Spleen (tissue), 11 donors: ENCODE data around the gene ORMDL2. TPM values are rescaled to one million over a fixed set of nuclear protein-coding genes. Genes with fewer than 3 reads are reported as not detected.

Experiments
- DNase-seq: peaks from one replicate; pipeline ENCODE4 v3.0.0-alpha.2; 2020
- H3K27ac ChIP-seq, 8 donors: fragments of 200-600 bp; sonication (generic) in 7 of 8; 1 replicate in 4 of 8; 2 replicates in 4 of 8; pipeline versions ENCODE4 v1.5.0 to v1.8.0; 2016 to 2021; ENCODE audit warnings: inconsistent platforms in 4 of 8, mild to moderate bottlenecking in 4 of 8, moderate library complexity in 1 of 8
- H3K27me3 ChIP-seq, 7 donors: fragments of 200-600 bp; sonication (generic) in 6 of 7; replicated peaks in 1 of 7; 1 replicate in 4 of 7; 2 replicates in 3 of 7; pipeline versions ENCODE4 v1.5.0 to v1.8.0; 2016 to 2021; ENCODE audit warnings: inconsistent platforms in 3 of 7, mild to moderate bottlenecking in 1 of 7
- H3K36me3 ChIP-seq, 6 donors: fragments of 200-600 bp; sonication (generic) in 5 of 6; 1 replicate in 4 of 6; 2 replicates in 2 of 6; pipeline versions ENCODE4 v1.5.0 to v1.8.0; 2016 to 2021; ENCODE audit warnings: inconsistent platforms in 2 of 6
- H3K4me1 ChIP-seq, 6 donors: fragments of 200-600 bp; sonication (generic) in 5 of 6; 1 replicate in 3 of 6; 2 replicates in 3 of 6; pipeline versions ENCODE4 v1.5.0 to v1.8.0; 2016 to 2021; ENCODE audit warnings: inconsistent platforms in 3 of 6
- H3K4me3 ChIP-seq, 8 donors: fragments of 200-600 bp; sonication (generic) in 7 of 8; 1 replicate in 4 of 8; 2 replicates in 4 of 8; pipeline versions ENCODE4 v1.5.0 to v1.8.0; 2016 to 2021; ENCODE audit warnings: inconsistent platforms in 4 of 8, mild to moderate bottlenecking in 4 of 8, moderate library complexity in 2 of 8
- H3K9me3 ChIP-seq, 8 donors: fragments of 200-600 bp; sonication (generic) in 7 of 8; 1 replicate in 4 of 8; 2 replicates in 4 of 8; pipeline versions ENCODE4 v1.5.0 to v1.8.0; 2016 to 2021; ENCODE audit warnings: inconsistent platforms in 4 of 8
- CTCF ChIP-seq, 11 experiments: fragments of 200-600 bp in 7 of 11; fragments of 450-650 bp in 4 of 11; sonication (generic) in 4 of 11; IDR thresholded peaks in 8 of 11; conservative IDR thresholded peaks in 3 of 11; 1 replicate in 7 of 11; 2 replicates in 4 of 11; pipeline versions ENCODE4 v1.4.0 to v1.8.0; 2016 to 2021; ENCODE audit warnings: antibody characterized with exemption in 11 of 11, inconsistent platforms in 4 of 11, mild to moderate bottlenecking in 1 of 11
- POLR2A ChIP-seq, 3 donors: fragments of 450-650 bp; IDR thresholded peaks; one replicate each; pipeline ENCODE4 v1.5.1; 2017; ENCODE audit warnings: antibody characterized with exemption in 3 of 3, mild to moderate bottlenecking in 1 of 3
- POLR2AphosphoS5 ChIP-seq, 3 donors: sonication (generic); formaldehyde crosslinking; IDR thresholded peaks; one replicate each; pipeline ENCODE4 v1.5.1; 2017; ENCODE audit warnings: antibody characterized with exemption in 3 of 3
- WGBS, 5 donors: extraction: QIAGEN DNeasy Blood & Tissue Kit in 3 of 5; methylation state at CpG; one replicate each; pipeline versions ENCODE4 v1.1.5 to v1.1.7; 2013 to 2018; 5-methylcytosine and 5-hydroxymethylcytosine counted together
- intact Hi-C: fragments of 100-400 bp; cut with DNase I; formaldehyde crosslinking; loops from one replicate; pipeline ENCODE4 v1.15.0; 2023; ENCODE audit warnings: low total_unique reads
- polyA plus RNA-seq, 3 donors: library from polyadenylated mRNA; stranded (reverse); fragments of 200-250 nt; gene quantifications; one replicate each; pipeline ENCODE4 v1.2.1, GENCODE V29; 2013
- total RNA-seq, 7 donors: library from RNA; depleted of rRNA in 3 of 7; stranded (reverse); fragments of >200 nt in 3 of 7; fragmentation: NEBNext Ultra II Directional in 4 of 7; extraction: Animal tissue kit (Norgen Biotek cat#: 25700) in 4 of 7; gene quantifications; one replicate each; pipeline versions ENCODE4 v1.1.0 to v1.2.1, GENCODE V29; 2016 to 2021
- donor health status: healthy with polysubstance abuse.
- donor health status: DM: no; HTN: no; CAD: no; lungs with moderate emphysema.
- donor health status: DM: no; HTN: no; CAD: no.
- donor health status: Bipolar disorder and iron deficiency.
- donor health status: healthy.
- donor health status: DM: no; HTN: no; CAD: no.
- donor health status: DM: yes; HTN: yes; CAD: no.

Gene ORMDL2
- total and polyA plus RNA-seq, 10 donors, result 18.8 to 34.6 (median 28.0) TPM

- no peak for TF ChIP-seq POLR2A (IDR thresholded peaks at IDR 0.05)
- TF ChIP-seq POLR2AphosphoS5 (IDR thresholded peaks at IDR 0.05), result no peak
- TF ChIP-seq CTCF (IDR thresholded peaks at IDR 0.05 in 8 of 11, conservative IDR thresholded peaks at IDR 0.05 in 3 of 11), result no peak
- no peaks in the 10 kb centered on the region for H3K27me3 ChIP-seq
- WGBS, 5 donors, result 0 to 1% (median 1%) methylated on average over 16 to 37 of the region's 37 CpGs
- H3K36me3 ChIP-seq, result peaks cover 0 to 33% (median 0%) of the 10 kb centered on the region in 6 donors
- intact Hi-C loops, result loop anchor here (5.0 kb wide), 1 partner anchor 97 kb away; the partner anchor contains the start of gene PYM1
- peak overlapping the region; percentile 74 to 96 (median 86) for H3K4me3 ChIP-seq
- no peaks in the 10 kb centered on the region for H3K9me3 ChIP-seq
- H3K27ac ChIP-seq, result peak overlapping the region; percentile 85 to 94 (median 92)
- DNase-seq, result peak; percentile 93
- peaks cover 25 to 72% (median 62%) of the 10 kb centered on the region in 6 donors for H3K4me1 ChIP-seq
These were observed 12.2 kb downstream of the ORMDL2 start for GRCh38 chr12:55829967-55830600.

- no peaks in the 10 kb centered on the region for H3K27me3 ChIP-seq
- TF ChIP-seq POLR2A (IDR thresholded peaks at IDR 0.05) (peak in 1 of 3 donors; percentile 9), CTCF (IDR thresholded peaks at IDR 0.05 in 8 of 11, conservative IDR thresholded peaks at IDR 0.05 in 3 of 11) (no peak), POLR2AphosphoS5 (IDR thresholded peaks at IDR 0.05) (peak; percentile 73 to 86 (median 81))
- intact Hi-C loops, result loop anchor here (5.0 kb wide), 1 partner anchor 96 kb away; the partner anchor contains the start of gene PYM1
- peaks cover 0 to 36% (median 0%) of the 10 kb centered on the region in 6 donors for H3K36me3 ChIP-seq
- peak overlapping the region; percentile 74 to 96 (median 86) for H3K4me3 ChIP-seq
- H3K4me1 ChIP-seq, result peaks cover 23 to 64% (median 54%) of the 10 kb centered on the region in 6 donors
- 5 to 12% (median 7%) methylated on average over 12 to 23 of the region's 23 CpGs for WGBS, 5 donors
- peak; percentile 85 for DNase-seq
- no peaks in the 10 kb centered on the region for H3K9me3 ChIP-seq
- H3K27ac ChIP-seq, result peak overlapping the region; percentile 85 to 94 (median 92)
These were observed 13.0 kb downstream of the ORMDL2 start for GRCh38 chr12:55830601-55831446.

GRCh38 chr12:55831447-55831815 is 13.6 kb downstream of the ORMDL2 start:
- intact Hi-C loops, result loop anchor here (5.0 kb wide), 1 partner anchor 96 kb away; the partner anchor contains the start of gene PYM1
- H3K27ac ChIP-seq, result peak overlapping the region in 7 of 8 donors; percentile 85 to 94 (median 92)
- 11 to 31% (median 14%) methylated on average over 1 of the region's 1 CpG for WGBS, 5 donors

More at GRCh38 chr12:55831447-55831815, 13.6 kb downstream of the ORMDL2 start:
- no peak for TF ChIP-seq POLR2AphosphoS5 (IDR thresholded peaks at IDR 0.05)
- TF ChIP-seq POLR2A (IDR thresholded peaks at IDR 0.05), result no peak
- TF ChIP-seq CTCF (IDR thresholded peaks at IDR 0.05 in 8 of 11, conservative IDR thresholded peaks at IDR 0.05 in 3 of 11), result no peak
- H3K4me1 ChIP-seq, result peaks cover 21 to 58% (median 48%) of the 10 kb centered on the region in 6 donors
- peak overlapping the region; percentile 74 to 96 (median 86) for H3K4me3 ChIP-seq
- no peaks in the 10 kb centered on the region for H3K27me3 ChIP-seq
- peaks cover 0 to 39% (median 0%) of the 10 kb centered on the region in 6 donors for H3K36me3 ChIP-seq
- H3K9me3 ChIP-seq, result no peaks in the 10 kb centered on the region
- peak; percentile 44 for DNase-seq
